HT1080 (cell line): Measurements from ENCODE around the gene SMU1. TPM values are rescaled to one million over a fixed set of nuclear protein-coding genes. Genes with fewer than 3 reads are reported as not detected.
"Not testable (repeated sequence)": the region's sequence is repeated elsewhere in the genome, so short reads cannot be mapped to it uniquely, and the experiment has no call there.

Experiments
- DNase-seq: peaks from one replicate; pipeline ENCODE4 v3.0.0-alpha.2; 2015; ENCODE audit warnings: low read depth
- total RNA-seq: library from RNA; depleted of rRNA; stranded (reverse); fragments of >200 nt; shearing (Covaris generic); gene quantifications from 2 replicates; pipeline ENCODE4 v1.2.3, GENCODE V29; 2014

Gene SMU1
- total RNA-seq, 1 experiment from 2014 or later = 36.3 TPM

DNA sequence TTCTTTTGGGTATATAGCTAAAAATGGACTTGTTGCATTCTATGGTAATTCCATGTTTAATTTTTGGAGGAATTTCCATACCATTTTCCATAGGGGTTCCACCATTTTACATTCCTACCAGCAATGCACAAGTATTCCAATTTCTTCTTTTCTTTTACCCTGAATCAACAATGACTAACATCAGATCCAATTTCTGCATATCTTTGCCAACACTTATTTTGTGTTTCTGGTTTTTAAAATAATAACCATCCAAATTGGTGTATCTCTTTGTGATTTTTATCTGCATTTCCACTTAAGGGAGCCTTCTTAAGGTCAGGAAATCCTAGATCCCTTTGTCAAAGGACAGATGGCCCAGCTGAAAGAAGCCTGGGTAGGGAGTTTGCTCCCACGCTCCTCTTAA, 29.5 kb upstream of the SMU1 start:
- DNase-seq = no peak

DNA sequence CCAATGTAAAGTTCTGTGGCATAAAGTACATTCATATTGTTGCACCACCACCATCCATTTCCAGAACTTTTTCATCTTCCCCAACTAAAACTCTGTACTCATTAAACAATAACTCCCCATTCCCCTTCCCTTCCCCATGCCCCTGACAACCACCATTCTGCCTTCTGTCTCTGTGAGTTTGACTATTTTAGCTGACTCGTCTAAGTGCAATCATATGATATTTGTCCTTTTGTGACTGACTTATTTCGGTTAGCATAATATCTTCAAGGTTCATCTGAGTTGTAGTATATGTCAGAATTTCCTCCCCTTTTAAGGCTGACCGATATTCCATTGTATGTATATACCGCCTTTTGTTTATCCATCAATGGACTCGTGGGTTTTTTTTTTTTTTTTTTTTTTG, 29.0 kb upstream of the SMU1 start:
- no peak for DNase-seq

DNA sequence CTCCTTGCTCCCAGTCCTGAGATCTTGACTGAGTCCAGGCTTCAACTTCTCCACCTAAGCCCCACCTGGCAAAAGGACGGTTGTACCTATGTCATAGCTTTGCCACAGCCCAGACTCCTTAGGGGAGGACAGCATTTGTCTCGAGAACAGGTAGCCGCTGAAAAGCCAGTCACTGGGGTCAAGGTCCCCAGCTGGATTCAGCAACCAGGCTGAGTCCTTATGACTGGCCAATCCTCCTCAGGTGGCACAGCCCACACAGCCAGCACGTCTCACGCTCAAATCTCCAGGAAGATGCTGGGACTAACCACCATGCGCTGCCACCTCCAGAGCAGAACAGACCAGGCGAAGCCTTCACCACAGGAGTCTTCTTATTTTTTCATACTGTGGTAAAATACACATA, 27.9 kb upstream of the SMU1 start:
- no peak for DNase-seq

DNA sequence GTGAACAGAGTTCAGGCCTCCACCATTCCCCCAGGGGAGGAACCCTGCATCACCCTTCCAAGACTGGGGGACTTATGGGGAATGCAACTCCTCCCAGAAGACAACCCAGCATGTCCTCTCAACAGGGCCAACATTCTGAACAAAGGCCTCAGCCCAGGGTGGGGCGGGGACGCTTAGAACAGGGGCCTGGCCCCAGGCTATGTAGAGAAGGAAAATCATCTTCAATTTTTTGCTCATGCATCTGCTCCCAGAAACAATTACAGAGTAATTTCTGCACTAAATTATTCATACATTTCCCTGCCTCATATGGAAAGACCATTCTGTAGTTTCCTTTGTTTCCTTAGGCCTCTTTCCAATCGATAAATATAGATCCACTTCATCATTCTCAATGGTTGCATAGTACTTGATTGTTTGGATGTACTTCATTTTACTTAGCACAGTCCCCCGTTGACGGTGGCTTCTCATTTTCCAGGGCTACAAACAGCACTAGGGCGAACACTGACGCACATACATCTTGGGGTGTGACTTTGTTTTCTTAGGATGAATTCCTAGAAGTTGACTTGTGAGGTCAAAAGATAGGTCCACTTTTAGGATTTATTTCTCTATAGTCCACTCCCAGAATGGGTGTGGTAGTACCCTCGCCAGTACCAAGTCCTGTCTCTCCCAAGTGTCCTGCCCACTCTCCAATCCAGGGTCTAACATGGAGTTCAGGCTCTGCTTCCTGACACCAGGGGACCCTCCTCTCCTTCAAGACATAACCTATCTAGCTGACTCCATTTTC, 27.2 kb upstream of the SMU1 start:
- no peak for DNase-seq

DNA sequence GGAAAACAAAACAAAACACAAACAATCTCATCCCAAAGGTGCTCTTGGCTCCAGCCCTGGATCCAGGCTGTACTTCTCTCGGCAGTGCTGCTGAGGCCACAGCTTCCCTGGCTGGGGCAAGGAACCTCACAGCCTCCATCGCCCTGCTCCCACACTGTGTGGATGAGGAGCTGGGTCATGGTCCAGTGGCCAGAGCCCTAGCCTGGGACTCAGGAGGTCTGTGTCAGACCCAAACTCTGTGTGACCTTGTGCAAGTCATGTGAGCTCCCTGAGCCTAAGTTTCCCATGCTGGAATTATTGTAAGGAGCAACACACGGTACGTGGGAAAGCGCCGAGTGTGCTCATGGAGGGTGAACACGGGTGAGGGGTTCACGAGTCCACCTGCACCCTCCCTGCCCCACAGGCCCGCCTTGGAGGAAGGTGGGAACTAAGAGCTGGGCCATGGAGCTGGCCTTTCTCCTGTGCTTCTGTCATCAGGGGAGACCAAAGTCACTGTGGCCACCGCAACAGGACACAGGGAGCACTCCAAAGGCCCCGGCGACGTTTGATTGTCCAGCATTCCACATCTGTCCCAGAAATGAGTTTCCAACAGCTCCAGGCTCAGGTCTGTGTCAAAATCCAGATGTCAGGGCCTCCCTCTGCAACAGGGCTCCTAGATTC, 26.2 kb upstream of the SMU1 start:
- no peak for DNase-seq

DNA sequence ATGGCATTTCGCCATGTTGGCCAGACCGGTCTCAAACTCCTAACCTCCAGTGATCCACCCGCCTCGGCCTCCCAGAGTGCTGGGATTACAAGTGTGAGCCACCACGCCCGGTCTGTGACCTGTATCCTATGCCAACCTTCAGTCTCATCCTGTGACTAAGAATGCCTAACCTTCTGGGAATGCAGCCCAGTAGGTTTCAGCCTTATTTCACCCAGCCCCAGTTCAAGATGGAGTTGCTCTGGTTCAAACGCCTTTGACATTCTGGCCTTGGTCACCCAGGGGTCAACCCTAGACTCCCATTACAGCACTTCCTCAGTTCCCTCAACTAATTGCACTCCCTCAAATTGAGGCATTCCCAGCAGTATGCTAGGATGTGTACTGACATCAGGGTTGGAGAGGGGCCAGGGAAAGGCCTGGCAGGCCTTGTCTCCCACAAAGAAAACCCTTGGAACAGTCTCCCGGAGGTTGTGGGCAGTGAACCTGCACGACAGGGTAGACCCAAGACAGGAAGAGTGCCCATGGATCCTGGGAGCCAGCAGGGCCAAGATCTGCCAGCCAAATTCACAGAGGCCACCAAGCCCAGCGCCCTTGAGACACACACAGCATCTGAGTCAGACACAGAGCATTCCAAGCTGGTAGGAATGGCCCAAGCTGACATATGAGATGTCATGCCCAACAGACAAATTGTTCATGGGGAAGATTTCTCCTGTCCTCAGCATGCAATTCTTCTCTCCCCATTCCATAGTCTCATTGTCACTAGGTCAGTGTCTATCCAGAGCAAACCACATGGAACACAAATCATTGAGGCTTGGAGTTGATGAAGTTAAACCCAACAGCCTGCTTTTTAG, 24.9 kb upstream of the SMU1 start:
- peak; percentile 80 for DNase-seq

DNA sequence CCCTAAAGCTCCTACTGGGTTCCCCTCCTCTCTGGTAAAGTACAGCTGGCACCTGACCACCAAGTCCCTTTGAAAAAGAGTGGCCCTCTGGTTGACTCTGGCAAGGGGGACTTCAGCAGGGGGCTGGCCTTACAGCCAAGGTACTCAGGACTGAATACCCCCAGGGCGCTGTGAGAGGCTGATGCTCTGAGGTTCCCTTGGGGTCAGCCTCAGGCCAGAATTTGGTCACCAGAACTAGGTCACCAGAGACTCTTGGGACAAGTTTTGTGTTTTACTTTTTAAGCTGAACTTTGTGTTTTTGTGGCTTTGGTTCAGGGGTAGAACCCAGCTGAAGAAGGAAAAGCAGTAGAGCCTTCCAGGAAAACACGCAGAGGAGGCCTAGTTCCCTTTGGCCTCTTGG, 23.3 kb upstream of the SMU1 start:
- DNase-seq = no peak

DNA sequence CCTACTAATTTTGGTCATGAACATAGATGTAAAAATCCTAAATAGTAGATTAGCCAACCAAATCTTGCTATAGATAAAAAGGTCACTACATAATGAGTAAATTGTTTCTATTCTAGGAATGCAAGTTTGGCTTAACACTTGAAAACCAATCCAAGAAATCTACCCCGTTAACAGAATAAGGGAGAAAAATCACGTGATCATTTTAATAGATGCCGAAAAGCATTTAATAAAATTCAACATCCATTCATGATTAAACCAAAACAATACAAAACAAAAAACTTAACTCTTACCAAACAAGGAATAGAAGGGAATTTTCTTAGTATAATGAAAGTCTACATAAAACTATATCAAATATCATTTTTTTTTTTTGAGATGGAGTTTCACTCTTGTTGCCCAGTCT, 20.7 kb upstream of the SMU1 start:
- DNase-seq = no peak

DNA sequence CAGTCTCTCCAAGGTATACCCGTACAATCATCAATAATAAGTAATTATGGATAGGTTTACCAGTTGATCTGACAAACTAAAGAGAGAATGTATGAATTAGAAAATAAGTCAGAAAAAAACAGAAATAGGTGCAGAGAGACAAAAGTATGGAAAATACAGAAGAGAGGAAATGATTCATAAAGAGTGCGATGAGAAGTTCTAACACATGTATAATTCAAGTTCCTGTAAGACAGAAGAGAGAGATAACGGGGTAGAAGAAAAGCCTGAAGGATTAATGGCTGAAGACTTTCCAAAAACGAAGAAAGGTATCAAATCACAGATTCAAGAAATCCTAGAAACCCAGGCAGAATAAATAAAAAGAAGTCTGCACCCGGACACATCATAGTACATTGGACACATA, 16.2 kb upstream of the SMU1 start:
- DNase-seq = no peak

DNA sequence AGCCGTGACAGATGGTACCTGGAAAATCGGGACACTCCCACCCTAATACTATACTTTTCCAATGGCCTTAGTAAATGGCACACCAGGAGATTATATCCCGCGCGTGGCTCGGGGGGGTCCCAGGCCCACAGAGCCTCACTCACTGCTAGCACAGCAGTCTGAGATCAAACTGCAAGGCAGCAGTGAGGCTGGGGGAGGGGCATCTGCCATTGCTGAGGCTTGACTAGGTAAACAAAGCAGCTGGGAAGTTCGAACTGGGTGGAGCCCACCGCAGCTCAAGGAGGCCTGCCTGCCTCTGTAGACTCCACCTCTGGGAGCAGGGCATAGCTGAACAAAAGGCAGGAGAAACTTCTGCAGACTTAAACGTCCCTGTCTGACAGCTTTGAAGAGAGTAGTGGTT, 9.2 kb upstream of the SMU1 start:
- not testable (repeated sequence) for DNase-seq

DNA sequence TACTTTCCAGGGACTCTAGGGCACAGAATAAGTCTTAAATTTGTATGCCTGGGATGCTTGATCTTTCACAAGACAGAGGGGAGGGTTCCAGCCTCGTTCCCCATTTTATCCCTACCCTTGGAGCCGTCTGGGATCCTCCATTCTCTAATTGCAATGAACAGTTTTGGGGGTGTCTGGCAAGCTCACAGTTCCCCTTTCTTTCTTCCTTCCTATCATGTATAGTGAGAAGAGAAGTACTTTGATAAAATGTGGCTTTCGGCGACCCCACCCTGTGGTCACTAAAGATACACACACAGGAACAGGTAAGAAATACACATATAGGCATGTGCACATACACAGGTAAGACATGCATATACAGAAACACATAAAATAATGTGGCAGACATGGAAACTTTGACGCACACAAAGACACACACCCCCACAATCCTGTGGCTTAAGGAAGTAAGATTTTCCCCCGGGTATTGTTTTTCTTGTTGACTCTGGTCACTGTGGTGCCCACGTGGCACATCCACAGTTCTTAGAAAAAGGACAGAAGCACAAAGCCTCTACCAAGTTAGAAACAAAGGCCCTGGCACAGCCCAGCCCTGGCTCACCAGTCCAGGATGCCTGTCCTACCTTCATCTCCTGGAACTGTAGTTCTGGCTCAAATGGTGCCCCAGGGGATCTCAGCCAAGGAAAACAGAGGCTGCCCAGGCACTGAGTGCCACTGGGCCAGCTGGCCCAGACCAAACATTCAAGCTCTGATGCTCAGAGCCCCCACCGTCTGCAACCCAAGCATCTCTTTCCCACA, 6.3 kb upstream of the SMU1 start:
- DNase-seq = no peak

DNA sequence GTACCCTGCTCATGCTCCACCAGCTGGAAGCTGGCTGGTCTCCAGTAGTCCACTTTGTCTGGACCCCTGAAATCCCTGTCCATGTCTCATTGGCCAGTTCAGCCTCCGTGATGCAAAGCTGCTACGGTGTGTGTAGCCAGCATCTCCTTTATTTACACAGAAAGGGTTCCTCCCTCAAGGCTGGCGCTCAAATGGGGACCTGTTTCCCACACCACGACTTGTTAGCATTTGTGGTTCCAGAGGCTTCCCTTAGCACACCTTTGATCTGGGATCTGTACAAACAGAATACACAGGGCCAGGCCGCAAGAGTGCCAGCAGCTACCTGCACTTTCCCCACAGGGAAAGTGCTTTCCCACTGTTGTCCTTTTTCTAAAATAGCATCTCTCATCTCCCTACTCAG, 5.7 kb upstream of the SMU1 start:
- DNase-seq = no peak

DNA sequence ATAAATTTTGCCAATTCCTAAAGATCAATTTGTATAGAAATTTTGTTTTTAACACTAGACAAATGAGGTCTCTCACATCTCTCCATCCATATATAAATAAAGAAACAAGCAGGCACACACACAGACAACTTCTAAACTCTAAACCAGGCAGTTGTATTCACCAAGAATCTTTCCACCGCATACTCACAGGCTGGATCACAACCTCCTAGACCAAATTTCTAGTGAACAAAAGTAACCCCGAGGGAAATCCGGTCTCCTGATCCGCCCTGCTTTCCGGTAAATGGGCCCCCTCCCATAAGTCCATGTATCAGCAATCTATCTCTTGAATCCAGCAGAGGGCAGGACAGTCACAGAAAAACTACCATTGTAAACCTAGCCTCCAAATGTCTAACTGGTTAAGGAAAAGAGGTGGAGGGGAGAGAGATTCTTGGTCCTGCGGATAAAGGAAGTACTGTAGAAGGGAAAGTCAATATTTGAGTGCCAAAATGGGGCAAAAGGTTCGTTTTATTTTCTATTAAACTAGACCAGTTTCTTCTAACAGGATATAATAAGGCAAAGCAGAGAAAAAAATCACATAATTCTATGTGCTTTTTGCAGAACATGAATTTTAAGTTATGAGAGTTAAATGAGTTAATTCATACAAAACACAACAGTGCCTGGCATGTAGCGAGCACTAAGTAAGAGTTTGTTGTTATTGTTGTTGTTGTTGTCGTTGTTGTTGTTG, 4.8 kb upstream of the SMU1 start:
- DNase-seq = peak; percentile 89

DNA sequence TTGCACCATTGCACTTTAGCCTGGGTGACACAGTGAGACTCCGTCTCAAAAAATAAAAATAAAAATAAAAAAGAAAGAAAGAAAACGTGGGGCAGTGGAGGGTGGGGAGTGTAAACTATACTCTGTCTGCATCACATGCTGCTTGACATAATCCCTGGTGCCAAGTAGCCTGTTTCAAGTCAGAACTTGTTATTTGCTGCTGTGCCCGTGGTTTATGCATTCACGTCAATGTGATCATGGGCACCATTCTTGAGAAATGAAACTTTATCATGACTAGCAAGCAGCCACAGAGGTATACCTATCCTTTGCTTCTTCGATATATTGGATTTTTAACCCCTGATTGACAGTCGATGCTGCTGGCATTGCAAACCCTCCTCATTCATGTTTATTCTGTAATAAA, 4.1 kb upstream of the SMU1 start:
- DNase-seq = no peak

DNA sequence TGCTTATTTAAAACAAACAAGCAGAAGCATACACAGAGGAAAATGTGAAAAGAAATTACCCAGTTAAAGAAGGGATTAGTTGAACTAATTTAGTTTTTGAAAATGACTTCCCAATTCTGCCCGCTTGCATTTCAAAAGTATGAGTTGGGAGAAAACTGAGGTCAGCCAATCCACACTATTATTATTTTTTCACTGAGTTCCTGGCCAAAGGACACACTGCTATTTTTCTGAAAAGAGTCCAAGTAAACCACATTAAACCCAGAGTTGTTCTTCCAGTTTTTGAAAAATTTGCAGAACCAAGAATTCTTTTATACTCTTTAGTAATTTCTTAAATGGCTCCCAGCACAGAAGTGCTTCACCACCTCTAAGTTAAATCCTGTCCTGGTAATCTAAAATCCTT, 7.5 kb downstream of the SMU1 start:
- DNase-seq = no peak

DNA sequence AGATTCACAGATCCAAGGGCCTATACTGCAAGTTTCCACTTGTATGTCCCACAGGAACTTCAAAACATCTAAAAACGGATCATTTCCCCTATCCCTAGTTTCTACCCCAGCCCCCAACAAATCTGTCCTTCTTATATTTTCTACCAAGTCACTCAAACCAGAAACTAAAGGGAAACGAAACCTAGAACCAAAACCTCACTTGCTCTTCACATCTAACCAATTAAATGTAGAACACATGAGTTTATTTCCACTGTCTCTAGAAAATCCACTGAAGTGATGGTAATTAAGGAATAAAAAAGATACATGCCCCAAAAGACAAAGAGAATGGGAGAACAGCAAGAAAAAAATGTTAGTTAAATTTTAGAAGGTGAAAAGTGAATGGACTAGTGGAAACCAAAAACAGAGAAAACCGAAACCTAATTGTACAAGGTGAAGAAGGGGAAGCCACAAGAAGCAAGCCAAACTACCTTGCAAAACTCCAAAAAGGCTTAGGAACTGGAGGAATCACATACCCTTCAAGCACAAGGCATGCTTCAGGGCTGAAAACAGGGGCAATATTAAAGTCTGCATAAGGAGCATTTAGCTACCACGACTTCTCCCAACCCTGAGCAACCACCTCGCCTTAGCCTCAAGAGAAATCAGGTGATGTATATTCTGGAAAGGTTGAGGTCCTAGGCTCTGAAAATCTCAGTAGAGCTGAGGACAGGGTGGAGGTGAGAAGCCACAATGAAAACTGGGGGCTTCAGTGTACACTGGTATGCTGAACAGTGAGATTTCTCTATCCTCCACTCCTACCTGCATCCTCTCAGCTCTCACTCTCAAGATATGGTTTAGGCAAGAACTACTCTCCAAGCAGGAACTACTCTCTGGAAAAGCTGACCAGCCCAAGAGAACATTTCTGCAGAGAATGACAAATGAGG, 11.1 kb downstream of the SMU1 start:
- DNase-seq = no peak

DNA sequence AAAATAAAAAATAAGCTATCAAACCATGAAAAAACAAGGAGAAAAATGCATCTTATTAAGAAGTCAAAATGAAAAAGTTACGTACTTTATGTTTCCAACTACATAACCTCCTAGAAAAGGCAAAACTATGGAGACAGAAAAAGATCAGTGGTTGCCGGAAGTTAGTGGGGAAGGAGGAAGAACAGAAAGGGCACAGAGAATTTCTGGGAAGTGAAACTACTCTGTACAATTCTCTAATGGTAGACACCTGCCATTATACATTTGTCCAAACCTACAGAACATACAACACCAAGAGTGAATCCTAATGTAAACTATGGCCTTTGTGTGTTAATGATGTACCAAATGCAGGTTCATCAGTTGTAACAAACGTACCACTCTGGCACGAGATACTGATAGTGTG, 25.3 kb downstream of the SMU1 start:
- DNase-seq = no peak

DNA sequence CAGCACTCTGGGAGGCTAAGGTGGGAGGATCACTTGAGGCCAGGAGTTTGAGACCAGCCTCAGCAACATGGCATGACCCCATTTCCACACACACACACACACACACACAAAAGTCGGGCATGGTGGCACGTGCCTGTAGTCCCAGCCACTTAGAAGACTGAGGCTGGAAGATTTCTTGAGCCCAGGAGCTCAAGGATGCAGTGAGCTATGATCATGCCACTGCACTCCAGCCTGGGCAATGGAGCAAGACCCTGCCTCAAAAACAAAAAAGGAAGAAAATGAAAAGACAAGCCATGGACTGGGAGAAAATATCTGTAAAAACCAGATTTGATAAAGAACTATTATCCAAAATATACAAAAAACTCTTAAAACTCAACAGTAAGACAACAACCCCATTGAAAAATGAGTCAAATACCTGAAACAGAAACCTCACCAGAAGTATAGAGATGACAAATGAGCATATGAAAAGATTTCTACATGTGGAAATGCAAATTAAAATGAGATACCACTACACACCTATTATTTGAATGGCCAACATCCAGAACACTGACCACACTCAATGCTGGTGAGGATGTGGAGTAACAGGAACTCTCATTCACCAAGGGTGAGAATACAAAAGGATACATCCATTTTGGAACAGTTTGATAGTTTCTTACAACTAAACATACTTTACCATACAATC, 26.7 kb downstream of the SMU1 start:
- DNase-seq = no peak

DNA sequence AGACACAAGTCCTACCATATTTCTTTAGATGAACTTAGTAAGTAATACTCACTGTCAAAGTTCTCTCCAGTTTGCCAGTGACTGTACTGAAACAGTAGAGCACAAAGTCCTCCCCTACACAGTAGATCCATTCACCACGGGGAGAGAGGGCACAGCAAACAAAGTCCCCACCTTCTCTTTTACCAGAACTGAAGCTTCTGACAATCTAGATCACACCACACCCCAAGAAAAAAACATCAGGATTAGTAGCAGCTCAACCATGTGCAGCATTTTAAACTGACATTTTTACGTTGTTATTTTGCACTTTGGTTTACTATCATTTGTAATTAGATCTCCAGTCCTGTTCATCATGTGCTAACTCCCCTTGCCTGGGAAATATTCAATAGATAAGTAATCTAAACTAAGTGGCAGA, 28.4 kb downstream of the SMU1 start:
- no peak for DNase-seq
